HG03439 (cell line): ENCODE data around the gene CALB2.

ENCODE experiments used
- ATAC-seq: cut with Tn5 transposase; IDR thresholded peaks from one replicate; pipeline ENCODE4 v1.9.1; 2021; ENCODE audit warnings: mild to moderate bottlenecking, moderate library complexity; ENCODE audit not compliant: unreplicated experiment

The CALB2 gene

GRCh38 chr16:71384073-71384724, 25.7 kb downstream of the CALB2 start:
- ATAC-seq, result no peak

GRCh38 chr16:71387045-71387871, 28.7 kb downstream of the CALB2 start:
- ATAC-seq, result no peak

GRCh38 chr16:71389330-71389729, 30.8 kb downstream of the CALB2 start:
- no peak for ATAC-seq

GRCh38 chr16:71396594-71396993, 38.1 kb downstream of the CALB2 start:
- no peak for ATAC-seq

- ATAC-seq, result no peak
Observed at GRCh38 chr16:71399801-71400563, 41.5 kb downstream of the CALB2 start.

GRCh38 chr16:71402007-71402406, 43.5 kb downstream of the CALB2 start:
- no peak for ATAC-seq

GRCh38 chr16:71402674-71403073, 44.2 kb downstream of the CALB2 start:
- ATAC-seq, result no peak

GRCh38 chr16:71404364-71404763, 45.8 kb downstream of the CALB2 start:
- no peak for ATAC-seq

GRCh38 chr16:71406316-71406715, 47.8 kb downstream of the CALB2 start:
- ATAC-seq, result no peak

- no peak for ATAC-seq
Observed at GRCh38 chr16:71406724-71407123, 48.2 kb downstream of the CALB2 start.

GRCh38 chr16:71407731-71408130, 49.2 kb downstream of the CALB2 start:
- no peak for ATAC-seq

- no peak for ATAC-seq
Observed at GRCh38 chr16:71408536-71408935, 50.0 kb downstream of the CALB2 start.

GRCh38 chr16:71409011-71409775, 50.7 kb downstream of the CALB2 start:
- no peak for ATAC-seq

- no peak for ATAC-seq
Observed at GRCh38 chr16:71410146-71410545, 51.6 kb downstream of the CALB2 start.

- no peak for ATAC-seq
Observed at GRCh38 chr16:71412270-71413160, 54.0 kb downstream of the CALB2 start.

GRCh38 chr16:71413341-71413740, 54.8 kb downstream of the CALB2 start:
- no peak for ATAC-seq

GRCh38 chr16:71414038-71414437, 55.5 kb downstream of the CALB2 start:
- ATAC-seq, result no peak

- ATAC-seq, result no peak
Observed at GRCh38 chr16:71421911-71422310, 63.4 kb downstream of the CALB2 start.

GRCh38 chr16:71423016-71423415, 64.5 kb downstream of the CALB2 start:
- no peak for ATAC-seq

GRCh38 chr16:71423865-71424264, 65.3 kb downstream of the CALB2 start:
- ATAC-seq, result no peak
